GM19328 (cell line): ENCODE data around the gene MN1.

Source experiments
- ATAC-seq: cut with Tn5 transposase; IDR thresholded peaks from one replicate; pipeline ENCODE4 v1.9.1; 2021; ENCODE audit warnings: mild to moderate bottlenecking, moderate library complexity; ENCODE audit not compliant: unreplicated experiment

Gene MN1

DNA sequence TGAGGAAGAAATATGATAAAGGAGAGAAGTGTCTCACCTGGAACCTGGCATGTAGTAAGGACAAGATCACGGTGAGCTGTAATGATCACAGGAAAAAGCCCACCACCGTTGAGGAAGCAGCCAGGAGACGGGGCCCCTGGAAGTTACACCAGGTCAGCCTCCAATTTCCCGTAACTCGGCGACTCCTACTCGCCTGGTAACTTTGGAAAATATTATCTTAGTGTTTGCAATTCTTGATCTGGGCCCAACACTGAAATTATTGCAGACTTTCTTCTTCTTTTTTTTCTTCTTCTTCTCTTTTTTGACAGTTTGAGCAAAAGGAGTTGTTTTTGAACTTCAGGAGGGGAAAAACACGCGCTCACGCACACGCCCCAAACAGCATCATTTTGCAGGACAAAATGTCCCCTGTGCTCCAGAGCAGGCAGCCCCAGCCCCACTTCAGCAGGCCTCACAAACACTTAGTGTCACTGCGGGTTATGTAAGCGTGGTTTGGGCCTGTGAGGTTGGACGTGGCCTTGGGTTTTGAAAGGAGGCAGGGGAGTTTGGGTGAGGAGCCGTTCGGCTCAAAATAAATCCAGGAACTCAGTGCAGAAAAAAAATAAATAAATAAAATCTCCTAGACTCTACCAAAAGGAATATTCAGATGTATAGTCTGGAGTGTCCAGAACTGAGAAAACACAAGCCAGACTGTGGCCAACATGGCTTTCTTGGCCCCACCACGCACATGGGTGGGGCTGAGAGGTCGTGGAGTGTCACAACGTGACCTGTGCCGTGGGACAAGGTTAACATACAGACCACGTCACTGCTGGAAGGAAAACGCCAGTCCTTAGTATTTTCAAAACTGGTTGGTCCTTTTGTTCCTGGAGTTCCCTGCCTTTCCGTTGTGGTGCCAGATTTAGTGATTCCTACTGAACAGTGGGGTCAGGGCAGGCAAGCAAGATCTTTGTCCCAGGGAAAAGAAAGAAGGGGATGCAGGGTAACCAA, 26.3 kb upstream of the MN1 start:
- ATAC-seq, result no peak

DNA sequence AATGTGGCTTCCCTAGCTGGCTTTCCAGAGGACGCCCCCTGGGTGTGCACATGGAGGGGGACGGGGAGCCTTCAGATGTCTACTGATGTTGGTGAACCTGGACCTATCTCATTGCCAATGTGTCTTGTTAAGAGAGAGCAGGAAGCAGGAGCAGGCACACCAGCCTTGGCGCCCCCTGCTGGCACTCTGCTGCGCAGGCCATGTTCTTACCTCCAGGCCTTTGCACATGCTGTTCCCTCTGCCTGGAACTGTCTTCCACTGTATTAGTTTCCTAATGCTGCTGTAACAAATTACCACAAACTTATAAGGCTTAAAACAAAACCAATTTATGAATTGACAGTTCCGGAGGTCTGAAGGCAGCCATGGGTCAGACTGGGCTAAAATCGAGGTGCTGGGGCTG, 23.6 kb upstream of the MN1 start:
- ATAC-seq, result no peak

DNA sequence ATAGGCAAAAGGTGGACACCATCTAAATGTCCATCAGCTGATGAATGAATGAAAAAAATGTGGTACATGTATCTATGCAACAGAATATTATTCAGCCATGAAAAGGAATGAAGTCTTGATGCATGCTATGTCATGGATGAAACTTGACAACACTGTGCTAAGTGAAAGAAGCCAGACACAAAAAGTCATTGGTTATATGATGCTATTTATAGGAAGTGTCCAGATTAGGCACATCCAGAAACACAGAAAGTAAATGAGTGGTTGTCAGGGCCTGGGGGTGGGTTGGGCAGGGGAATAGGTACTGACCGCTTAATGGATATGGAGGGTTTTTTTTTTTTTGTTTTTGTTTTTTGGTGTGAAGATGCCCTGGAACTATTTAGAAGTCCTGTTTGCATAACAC, 21.7 kb upstream of the MN1 start:
- no peak for ATAC-seq

DNA sequence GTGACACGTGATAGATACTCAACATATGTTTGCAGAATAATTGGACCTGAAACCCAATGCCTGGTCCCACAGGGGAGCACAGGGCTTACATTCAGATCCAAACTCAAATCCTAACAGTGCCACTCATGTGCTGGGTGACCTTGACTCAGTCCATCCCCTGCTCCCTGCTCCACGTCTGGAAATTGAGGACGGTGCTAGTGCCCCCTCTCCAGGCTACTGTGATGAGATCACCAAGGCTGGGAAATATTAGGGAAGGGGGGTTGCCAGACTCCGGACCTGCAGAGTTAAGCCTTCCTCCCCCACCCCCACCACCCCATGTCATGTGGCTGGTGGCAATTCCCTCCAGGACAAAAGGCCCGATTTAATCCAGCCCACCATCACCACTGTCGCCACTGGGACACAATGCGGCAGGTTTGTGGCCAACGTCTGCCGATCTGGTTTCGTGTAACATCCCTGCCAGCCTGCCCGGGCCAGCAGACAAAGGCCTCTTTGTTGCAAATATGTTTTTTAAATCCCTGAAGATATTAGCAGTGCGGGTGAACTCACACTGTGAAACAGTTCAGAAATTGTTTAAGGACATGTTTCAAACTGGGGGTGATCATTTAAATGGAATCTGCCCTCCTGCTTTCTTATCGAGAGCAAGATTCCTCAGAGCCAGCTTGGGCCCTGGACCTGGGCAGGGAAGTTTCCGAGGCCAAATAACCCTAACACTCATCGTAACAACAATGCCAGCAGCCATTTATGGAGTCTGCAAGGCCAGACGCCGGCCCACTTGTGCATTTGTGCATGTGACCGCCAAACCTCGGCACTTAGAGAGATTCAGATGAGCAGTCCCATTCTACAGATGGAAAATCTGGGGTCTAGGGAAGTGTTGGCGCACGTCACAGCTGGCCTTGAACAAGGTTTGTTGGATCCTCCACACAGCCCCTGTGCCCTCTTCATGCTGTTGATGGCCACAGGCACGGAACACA, 19.6 kb upstream of the MN1 start:
- no peak for ATAC-seq

DNA sequence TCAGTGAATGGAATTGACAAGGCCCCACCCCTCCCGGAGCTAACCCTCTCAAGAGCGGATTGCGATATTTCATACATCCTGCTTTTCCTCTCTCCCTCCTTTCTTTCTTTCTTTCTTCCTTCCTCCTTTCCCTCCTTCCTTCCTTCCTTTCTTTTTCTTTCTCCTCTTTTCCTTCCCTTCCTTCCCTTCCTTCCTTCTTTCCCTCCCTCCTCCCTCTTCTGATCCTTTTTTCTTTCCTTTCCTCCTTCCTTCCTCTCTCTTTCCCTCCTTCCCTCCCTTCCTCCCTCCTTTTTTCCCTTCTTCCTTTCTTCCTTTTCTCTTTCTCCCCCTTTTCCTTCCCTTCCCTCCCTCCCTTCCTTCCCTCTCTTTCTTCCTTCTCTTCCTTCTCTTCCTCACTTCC, 15.0 kb upstream of the MN1 start:
- no peak for ATAC-seq

DNA sequence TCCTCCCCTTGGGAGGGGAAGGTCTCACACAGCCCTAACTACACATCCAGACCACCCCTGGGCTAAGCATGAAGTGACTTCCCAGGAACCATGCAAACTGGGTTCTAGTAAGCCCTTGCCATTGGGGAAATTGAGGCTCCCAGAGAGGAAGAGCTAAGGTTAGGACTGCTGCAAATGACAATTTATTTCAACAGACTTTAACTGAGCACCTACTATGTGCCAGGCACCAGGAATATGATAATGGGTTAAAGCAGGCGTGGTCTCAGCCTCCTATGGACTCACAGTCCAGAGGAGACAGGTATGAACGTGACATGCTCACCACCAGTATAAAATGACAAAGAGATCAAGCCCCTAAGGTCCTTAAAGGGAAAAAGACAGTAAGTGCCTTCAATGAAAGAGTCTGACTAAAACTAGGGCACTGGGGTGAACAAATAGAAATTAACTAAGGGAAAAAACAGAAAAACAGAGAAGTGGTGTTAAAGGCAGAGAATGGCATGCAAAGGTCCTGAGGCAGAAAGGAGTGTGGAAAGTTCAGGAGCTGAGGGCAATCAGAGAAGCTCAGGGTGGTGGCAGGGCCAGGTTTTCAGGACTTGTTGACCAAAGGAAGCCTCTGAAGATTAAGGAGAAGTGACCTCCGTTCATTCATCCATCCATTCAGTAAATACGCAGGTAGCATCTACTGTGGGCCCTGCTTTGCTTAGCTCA, 14.4 kb upstream of the MN1 start:
- no peak for ATAC-seq

DNA sequence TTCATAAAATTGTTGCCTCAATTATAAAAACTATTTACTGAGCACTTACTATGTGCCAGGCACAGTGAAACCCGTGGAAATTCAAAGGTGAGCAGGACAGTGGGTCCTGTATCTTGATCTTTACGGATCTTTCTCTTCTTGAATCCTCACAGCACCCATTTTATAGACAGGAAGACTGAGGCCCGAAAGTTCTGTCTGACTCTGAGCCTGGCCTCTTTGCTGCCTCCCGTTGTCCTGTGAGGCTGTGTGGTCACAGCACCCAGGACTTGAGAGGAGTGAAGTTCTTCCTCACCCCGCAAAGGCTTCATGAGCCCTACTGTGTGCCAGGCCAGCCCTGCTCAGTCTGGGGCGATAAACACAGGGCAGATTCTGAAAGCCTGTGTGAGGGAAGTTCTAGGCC, 13.4 kb upstream of the MN1 start:
- no peak for ATAC-seq

DNA sequence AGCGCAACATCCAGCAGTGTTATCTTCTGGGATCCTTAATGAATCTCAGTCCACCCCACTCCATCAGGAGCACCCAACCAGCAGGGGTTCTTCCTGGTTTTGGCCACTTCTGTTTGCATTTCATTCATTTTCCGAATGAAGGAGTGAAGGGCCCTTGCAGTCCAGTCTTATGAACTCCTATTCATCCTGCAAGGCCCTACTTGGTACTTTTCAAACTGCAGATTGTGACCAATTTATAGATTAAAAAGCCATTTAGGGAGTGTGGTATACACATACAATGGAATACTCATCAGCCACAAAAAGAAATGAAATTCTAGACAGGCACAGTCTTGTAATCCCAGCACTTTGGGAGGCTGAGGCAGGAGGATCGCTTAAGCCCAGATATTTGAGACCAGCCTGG, 10.2 kb upstream of the MN1 start:
- ATAC-seq, result no peak

DNA sequence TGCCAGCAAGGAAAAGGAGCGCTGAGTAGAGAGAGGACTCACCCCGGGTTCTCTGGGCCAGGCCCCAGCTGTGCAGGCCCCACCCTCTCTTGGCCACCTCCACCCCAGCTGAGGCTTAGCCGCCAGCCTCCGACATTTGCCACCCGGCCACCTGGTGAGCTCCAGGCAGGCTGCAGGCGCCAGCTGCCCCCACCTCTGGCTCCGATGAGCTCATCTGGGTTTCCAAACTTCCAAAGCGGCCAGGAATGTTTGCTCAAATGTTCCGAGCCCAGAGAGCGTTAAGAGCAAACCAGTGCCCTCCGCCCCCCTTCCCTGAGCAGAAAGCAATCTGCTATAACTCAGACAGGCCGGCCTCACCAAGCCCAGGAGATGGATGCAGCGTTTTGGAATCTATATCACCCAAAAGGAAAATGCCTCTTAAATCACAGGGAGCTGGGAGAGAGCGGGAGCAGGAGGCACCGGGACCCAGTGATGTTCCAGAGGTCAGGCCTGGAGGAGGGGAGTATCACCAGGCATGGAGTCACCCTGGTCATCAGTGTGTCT, 9.1 kb upstream of the MN1 start:
- no peak for ATAC-seq

DNA sequence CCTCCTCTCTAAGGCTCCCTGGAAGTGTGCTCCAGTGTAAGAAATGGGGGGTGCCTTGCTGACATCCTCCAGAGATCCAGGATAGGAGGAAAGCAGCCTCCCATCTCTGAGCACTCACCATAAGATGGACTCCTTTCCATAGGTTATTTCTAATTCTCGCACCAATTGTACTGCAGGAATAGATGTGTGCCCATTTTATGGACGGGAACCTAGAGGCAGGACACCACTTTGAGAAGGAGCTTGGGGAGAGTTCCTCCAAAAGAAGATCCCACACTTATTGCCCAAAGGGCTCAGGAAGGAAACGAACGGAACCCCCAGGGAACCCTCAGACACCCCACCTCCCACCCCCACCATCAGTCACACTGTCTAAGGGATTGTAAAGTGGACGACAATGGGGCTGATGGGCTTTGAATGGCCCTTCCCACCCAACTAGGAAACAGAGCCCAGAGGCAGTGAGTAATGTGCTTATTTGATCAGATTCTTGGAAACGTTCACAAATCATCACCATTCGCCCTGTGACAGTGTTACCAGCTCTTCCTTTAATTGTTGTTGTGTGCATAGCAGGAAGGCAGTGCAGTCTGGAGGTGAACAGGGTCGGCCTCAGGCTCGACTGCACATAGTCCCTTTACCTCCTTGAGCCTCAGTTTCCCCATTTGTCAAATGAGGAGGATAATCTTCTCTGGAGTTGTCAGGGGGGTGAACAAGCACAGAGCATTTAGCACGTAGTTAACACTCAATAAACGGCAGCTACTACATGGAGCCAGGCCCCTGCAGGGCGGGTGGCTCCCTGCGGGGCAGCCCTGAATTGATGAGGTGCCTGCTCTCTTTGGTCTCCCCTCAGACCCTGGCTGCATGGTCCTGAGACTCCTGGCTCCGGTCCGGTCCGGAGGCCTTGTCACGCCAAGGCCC, 8.4 kb upstream of the MN1 start:
- ATAC-seq, result no peak

DNA sequence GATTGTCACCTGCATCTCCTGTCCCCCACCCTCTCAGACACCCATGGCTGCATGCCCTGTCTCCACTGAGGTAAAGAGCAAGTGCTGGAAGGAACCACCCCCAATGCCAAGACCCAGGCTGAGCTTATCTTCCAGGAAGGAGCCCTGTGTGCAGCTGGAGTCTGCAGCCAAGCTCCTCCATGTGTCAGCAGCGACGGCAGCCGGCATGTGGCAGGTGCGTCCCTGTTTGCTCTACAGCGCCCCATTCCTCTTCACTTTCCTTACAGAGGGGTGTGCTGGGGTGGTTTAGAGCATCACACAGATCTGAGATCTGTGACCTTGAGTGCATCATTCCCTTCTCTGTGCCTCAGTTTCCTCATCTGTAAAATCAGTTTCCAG, 7.7 kb upstream of the MN1 start:
- no peak for ATAC-seq

DNA sequence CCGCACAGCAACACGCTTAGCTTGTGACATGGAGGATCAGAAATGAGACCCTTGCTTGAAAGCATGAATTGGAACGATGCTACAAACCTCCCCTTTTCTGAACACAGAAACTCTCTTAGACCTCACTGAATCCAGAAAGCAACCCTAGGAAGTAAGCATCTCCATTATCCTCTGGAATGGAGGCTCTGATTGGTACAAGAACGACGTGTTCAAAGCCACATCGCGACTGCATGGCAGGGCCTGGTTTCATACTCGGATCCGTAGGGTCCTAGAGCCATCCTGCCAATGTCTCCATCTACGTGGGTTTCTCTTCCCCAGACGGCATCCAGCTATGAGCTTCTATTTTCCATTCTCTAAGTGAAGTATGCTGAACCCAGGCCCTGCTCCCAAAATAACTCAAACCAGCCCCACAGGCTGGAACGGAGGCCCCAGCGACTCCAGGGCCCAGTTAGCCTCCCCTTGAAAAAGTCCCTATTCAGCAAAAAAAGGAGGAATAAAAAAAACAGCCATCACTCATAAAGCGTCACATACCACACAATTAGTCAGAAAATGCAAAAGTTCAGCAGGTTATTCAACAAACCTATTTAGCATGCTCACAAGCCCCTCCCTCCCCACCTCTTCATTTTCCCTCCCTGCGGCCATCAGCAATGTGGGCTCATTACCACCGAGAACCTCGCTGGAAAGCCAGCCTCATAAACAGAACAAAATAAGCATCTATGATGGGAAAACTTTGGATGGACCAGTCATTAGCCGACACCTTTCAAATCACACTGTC, 7.1 kb upstream of the MN1 start:
- no peak for ATAC-seq

DNA sequence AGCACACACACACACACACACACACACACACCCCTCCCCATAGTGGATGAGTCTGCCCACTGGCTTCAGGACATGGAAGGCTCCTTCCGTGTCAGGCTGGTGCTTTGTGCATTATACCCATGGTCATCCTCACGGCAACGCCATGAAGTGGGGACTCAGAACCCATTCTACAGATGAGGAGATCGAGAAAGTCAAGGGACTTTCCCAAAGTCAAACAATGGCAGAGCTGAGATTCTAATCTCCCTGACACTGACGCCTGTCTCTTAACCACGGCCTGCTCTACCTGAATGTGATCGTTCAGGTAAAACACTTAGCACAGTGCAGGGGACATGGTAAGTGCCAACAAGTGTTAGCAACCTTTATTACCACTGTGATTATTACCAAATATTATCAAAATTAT, 4.3 kb upstream of the MN1 start:
- ATAC-seq, result no peak

DNA sequence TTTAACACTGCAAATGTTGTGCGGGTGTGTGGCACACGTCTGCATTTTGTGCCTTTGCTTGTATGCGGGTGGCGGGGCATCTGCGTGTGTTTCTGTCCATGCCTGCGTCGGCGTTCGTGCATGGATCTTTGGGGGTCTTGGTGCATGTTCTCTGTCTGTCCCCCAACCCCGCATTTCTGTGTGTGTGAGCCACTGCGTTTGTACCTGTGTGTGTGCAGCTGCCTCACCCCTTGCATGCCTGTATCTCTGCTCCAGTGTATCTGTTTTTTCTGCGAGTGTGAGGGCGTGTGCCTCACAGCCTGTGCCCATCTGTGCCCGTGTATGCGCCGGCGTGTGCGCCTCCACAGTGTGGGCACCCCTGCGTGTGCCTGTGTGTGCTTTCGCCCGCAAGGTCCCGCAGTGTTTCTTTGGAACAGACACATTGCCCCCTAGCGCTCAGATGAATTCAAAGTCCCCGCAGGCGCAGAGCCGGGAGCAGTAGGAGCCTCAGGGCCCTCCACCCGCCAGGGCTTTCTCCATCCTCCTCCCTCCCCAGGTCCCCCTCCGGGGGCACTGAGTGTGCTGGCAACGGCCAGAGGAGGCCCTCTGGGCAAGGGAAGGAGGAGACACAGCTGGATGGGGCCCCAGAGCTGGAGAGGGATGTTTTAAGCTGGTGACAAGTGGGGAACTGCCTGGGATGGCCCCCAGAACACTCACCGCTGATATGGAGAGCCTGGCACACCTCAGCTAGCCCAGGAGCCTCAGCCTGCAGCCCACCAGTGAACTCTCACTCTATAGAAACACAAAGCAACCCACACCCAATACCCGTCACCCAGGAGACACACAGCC, 3.1 kb upstream of the MN1 start:
- no peak for ATAC-seq

DNA sequence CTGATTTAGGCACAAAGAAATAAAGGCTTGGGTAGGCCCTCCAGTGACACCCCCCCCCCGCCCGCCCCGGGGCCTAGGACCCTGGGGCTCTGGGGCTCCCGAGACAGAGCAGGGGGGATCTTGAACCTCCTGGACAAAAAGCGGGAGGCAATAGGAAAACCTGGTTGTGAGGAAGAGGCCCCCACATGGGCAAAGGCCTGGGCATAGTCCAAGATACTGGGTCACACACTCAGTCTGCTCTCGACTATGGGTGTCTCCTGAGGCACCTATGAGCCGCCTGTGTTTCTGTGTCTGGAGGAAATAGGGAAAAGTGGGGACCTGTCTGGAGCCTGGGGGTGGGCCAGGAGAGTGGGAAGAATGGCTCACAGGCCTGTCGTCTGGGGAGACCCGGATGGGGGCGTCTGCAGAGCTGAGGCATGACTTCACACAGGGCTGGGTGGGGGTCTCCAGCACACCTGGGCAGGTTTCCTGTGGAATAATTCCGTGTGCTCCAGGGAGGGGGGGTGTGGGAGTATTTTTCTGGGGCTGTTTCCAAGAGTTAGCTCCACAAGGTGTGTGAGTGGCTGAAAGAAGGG, 2.4 kb upstream of the MN1 start:
- no peak for ATAC-seq

DNA sequence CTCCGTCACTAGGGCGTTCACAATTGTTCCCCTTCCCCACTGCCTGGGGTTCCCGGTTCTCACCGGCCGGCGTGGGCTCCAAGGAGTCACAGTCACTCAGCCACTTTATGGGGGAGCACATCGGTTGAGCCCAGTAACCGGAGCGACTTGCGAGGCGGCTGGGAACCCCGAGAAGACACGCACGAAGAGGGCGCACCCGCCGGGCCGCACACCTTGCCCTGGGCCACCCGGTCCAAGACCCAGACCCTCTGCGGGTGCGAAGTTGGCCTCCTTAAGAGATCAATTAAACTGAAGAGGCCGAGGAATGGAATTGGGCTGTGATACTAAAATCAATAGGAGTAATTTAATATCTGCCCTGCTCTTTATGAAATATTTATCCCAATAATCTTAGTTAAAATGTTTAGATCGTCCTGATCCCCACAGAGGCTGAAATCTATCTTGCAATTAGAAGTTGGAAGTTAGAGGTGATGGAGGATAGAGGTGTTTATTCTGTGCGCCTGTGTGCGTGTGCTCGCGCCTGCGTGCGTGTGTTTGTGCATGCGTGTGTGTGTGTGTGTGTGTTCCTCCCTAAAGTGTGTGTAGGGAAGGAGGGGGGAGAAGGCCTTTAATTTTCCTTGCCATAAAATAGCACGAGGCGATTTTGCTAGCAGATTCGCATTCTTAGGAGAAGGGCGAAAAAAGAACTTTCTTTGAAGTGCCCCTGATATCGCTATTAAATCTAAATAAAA, 954 bp upstream of the MN1 start:
- ATAC-seq, result no peak

DNA sequence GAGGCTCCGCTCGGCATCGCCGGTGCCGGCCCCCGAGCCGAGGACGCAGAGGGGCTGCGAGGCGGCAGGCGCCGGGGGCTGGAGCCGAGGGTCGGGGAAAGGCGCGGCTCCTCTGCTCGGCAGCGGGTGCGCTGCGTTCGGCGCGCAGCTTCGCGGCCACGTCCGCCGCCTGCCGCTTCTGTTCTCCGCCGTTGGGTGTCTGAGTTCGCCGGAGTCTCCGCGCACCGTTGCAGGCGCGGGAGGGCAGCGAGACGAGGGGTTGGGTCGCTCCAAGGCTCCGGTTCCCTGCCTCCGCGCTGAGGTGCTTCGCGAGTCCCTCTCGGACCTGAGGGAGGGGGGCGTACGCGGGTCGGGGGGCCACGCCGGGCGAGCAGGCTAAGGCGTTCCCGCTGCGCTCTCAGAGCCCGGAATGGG, 347 bp downstream of the MN1 start:
- ATAC-seq, result no peak
